ELF-1 (cell line): ENCODE data around the gene ELMO3.
A peak's percentile ranks its signal among the peaks of the same experiment; 100 is the strongest.

Source experiments
- DNase-seq: peaks from one replicate; pipeline ENCODE4 v3.0.0-alpha.2; 2016; ENCODE audit warnings: low read depth, low spot score

ELMO3 gene, protein sequence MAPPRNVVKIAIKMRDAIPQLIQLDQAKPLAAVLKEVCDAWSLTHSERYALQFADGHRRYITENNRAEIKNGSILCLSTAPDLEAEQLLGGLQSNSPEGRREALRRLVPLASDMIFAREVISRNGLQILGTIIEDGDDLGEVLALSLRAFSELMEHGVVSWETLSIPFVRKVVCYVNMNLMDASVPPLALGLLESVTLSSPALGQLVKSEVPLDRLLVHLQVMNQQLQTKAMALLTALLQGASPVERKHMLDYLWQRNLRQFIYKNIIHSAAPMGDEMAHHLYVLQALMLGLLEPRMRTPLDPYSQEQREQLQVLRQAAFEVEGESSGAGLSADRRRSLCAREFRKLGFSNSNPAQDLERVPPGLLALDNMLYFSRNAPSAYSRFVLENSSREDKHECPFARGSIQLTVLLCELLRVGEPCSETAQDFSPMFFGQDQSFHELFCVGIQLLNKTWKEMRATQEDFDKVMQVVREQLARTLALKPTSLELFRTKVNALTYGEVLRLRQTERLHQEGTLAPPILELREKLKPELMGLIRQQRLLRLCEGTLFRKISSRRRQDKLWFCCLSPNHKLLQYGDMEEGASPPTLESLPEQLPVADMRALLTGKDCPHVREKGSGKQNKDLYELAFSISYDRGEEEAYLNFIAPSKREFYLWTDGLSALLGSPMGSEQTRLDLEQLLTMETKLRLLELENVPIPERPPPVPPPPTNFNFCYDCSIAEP

DNA sequence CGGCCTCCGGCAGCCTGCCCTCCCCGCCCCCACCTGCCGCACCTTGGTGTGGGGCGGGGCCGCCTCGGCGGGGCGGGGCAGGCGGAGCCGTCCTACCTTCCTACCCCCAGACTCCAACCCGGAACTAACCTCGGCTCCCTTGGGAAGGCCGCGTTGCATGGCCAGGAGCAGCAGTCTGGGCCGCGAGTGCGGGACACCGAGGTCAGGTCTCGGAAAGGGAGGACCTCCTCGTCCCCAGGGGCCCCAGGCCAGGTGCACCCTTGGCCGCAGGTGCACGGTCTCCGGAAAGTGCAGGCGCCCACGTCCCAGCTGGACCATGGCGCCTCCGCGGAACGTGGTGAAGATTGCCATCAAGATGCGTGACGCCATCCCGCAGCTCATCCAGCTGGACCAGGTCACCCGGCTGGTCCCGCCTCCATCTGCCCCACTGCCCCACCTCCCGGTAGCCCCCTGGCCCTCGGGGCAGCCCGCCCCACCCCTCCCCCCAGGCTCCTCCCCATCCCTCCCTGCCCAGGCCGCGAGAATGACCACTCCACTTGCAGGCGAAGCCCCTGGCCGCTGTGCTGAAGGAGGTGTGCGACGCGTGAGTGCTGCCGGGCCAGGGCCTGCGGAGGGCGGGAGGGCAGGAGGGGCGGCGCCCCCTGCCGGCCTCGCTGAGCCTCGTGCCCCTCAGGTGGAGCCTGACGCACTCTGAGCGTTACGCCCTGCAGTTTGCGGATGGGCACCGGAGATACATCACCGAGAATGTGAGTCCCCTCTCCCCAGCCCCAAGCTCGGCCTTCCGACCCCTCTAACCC is at the start of gene ELMO3:
Gene ELMO3, plus strand, starts transcription at position 121 of the 797 bp plus-strand sequence. Its CDS starts 196 bp downstream, at position 317.
- DNase-seq, result peak; percentile 89

DNA sequence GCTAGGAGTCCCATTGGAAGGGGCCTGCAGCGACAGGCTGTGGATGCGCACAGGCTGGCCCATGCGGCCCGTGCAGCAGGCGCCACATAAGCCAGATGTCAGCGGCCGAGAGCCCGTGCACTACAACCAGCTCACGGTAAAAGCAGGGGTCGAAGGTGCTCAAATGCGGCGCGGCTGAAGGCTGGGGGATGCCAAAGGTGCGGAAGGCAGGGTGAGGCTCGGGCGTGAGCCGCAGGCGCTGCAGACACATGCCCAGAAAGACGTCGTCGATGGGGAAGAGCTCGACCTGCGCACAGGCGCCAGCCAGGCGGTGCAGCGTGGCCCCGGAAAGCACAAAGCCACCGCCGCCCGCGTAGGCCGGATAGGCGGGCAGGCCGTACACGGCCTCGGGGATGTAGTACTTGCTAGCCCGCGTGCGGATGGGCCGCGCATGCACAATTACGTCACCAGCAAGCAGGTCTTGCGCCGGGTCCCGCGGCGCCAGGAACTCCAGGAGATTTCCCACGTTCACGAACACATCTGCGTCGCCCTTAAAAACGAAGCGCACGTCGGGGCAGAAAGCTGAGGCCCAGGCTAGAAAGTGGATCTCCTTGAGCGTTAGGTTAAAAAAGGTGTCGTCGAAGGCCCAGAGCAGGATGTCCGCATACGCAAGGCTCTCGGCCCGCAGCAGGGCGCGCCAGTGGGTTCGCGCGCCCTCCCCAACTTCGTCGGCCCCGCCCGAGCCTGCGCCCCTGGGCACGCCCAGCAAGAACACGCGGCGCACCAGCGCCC is 49.5 kb upstream of the ELMO3 start:
- no peak for DNase-seq

DNA sequence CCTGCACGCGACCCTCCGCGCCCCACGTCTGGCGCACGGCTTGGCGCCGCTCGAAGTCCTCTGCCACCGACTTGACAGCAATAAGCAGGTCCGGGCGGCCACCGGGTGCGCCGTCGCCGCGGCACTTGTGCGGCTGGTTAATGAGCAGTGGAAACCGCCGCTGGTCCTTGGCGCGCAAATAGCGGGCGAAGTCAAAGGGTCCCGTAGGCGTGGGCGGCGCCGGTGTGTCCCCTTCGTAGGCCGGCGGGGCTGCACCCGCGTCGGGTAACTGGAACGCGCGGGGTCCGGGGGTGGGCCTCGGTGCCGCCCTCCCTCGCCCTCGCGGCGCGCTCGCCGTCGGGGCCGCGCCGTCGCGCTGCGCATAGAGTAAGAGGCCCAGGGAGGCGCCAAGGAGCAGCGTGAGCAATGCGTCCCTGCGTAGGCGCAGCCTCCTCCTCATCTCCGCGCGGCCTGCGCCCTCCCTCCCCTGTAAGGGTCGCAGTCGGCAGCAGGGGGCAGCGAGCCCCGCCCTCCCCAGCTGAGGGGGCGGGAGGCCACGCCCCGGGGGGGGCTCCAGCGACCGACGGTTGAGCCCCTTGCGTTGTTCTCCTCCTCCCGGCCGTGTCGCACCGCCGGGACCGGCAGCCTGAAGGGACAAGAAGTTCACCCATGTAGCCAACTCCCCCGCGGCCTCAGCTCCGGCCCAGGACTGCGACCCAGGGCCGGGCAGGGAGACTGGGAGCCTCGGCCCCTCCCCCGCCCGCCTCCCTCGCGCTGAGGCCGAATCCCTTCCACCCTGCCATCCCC is 48.7 kb upstream of the ELMO3 start:
- peak; percentile 83 for DNase-seq

DNA sequence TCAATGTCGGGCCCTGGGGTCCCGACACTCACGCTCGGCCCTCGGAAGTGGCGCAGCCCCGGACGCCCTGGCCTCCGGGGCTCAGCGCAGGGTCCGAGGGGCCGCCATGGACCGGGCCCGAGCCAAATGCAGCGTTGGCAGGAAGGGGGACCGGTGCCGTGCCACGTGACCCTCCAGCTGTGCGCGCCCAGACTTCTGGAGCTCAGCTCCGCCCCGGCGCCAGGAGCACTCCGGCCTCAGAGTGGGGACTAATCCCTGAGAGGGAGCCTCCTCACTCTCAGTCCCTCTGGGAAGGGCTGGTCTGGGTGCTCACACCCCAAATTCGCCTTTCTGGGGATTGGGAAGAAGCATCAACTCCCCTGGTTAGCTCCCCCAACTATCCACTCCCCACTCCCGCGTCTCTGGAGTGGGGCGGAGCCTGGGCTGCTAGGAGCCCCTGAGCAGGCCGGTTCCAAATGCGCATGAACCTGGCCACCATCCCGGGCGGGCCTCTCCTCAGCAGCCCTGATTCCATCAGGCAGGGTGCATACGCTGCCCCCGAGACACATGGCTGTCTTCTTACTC is 48.0 kb upstream of the ELMO3 start, which contains the start of gene B3GNT9:
Gene B3GNT9, minus strand, starts transcription at position 166 of the 564 bp plus-strand sequence. CDS start 513 bp downstream, outside the sequence.
- DNase-seq, result peak; percentile 60

DNA sequence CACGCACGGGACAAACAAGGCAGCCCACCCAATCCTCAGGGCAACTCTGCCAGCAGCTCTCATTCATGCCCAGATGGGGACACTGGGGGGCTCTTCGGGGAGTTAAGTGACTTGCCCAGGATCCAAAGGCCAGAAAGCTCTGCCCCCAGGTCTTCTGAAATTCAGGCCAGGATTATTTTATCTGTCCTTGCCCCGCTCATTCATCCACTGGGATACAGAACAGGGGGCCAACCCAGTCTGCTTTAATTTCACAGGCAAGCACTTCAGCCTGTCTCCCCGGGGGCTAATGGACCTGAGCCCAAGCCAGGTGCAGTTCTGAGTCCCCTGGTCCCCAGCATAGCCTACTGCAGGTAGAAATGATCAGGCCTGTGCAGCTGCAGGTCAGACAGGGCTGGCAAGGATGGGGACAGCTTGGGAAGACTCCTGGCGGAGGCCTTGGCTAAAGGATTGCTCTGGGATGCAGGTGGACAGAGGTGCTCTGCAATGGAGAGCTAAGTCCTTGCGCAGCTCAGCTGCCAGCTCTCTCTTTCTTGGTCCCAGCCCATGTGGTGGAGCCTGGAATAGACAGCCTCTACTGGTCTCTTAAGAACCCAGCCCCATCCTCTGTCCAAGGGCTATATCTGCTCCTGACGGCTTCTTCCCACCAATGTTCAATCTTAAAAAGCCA is 47.4 kb upstream of the ELMO3 start:
- DNase-seq, result peak; percentile 23

DNA sequence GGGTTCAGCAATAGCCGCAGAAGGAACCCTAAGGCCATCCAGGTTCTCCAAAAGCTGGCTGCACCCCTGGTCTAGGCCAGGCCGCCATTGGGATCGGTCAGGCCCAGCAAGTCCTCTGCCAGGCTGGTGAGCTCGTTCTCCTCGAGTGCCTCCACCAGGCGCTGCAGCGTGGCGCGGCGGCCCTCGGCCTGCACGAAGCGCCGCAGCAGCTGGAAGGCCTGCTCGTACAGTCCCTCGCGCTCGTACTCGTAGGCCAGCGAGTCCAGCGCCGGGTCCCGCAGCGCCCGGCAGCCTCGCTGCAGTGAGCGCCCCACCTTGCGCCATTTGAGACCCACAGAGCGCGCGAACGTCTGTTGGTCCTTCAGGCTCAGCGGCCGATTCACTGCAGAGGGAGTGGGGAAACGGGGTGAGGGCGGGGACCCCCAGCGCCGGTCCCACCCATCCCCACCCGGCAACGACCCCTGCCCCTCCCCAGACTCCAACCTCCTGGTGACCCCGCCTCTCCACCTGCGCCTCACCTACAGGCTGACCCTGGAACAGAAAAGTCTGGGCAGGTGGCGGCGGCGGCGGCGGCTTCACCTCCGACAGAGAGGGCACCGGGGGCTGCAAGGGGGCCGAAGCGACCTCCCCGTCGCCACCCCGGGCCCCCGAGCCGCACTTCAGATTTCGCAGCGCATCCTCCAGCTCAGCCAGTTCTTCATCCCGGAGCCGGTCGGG is 44.2 kb upstream of the ELMO3 start:
- DNase-seq, result no peak

DNA sequence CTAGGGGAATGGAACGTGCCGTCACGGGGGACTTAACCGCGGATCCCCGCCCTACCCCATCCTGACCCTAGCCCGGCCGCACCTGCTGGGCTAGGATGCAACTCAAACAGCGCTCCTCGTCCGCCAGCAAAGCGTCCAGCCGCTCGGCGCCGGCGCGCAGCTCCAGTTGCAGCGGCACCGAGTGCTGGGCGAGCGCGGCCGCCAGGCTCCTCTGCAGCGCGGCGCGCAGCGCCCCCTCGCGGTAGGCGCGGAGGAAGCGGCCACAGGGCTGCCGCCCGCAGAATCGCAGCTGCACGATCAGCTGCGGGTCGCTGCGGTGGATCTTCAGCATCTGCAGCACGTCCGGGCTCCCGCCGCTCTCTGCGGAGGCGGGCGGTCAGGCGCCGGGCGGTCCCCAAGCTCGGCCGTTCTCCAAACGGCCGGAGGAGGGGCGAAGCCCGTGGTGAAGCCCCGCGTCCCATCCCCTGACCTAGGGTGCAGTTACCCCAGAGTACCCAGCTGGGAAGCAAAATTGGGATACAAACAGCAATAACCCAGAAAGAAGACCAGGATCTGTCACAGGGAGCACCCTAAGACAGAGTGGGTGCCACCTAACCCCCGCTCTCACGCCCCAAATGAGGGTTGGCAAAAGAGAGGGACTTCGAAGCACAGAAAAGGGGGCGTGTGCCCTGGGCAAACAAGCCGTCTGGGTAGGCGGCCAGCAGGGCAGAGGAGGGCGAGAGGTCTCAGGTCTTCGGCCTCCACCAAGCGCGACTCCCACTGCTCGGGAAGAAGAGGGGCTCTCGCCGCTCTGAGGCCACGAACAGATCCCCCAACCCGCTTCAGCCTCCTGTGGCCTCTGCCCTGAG is 43.4 kb upstream of the ELMO3 start:
- peak; percentile 90 for DNase-seq

DNA sequence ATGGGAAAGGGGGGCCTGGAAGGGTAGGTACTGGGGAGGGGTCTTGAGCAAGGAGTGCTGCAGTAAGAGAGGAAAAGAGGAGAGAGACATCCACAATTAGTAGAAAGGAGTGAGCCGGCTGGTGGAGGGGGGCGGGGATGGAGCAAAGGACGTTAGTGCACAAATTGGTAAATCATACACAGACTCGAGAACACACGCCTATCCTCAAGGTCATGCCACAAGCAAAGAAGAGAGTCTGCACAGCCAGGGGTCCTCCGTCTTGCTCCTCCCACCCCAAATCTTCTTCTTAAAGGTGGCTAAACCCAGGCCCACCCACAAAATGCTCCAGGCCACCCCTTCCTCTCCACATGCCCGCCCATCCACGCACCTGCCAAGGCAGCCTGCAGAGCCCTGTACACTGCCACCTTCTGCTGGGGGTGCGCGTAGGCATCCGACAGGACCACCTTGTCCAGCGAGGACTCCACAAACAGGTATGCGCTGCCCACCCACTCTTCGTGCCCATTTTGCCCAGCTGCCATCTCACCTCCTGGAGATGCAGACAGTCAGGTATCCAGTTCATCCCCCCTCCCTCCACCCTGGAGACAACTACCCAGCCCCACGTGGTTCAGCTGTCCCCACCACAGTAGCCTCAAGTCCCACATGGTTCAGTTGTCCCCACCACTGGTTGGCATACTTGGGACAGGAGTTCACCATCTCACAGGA is 42.6 kb upstream of the ELMO3 start:
- no peak for DNase-seq

DNA sequence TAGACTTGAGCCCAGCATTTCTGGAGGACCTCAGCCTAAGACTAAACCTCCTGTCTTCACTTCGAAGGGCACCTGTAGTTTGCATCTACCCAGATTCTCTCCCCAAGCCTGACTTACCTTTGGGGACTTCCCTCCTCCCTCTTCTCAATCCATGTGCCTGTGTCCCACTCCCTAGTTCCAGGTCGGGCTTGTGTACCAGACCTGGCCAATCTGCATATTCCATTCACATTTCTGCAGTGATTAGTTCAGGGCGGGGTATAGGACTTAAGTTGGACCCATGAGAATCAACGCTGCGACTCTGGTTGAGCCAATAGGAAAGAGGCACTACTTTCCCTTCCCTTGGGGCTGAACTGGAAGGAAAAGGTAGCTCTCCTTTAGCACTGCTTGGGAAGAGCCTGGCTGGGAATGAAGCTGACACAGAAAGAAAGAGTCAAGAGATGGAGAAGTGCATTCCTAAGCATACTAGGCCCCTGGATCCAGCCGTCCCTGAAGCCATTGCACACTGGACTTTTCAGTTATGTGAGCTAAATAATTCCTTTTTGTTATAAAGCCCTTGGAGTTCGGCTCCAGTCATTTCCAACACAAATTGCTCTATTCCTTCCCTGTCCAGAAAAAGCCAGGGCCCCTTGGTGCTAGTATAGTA is 41.7 kb upstream of the ELMO3 start:
- no peak for DNase-seq

DNA sequence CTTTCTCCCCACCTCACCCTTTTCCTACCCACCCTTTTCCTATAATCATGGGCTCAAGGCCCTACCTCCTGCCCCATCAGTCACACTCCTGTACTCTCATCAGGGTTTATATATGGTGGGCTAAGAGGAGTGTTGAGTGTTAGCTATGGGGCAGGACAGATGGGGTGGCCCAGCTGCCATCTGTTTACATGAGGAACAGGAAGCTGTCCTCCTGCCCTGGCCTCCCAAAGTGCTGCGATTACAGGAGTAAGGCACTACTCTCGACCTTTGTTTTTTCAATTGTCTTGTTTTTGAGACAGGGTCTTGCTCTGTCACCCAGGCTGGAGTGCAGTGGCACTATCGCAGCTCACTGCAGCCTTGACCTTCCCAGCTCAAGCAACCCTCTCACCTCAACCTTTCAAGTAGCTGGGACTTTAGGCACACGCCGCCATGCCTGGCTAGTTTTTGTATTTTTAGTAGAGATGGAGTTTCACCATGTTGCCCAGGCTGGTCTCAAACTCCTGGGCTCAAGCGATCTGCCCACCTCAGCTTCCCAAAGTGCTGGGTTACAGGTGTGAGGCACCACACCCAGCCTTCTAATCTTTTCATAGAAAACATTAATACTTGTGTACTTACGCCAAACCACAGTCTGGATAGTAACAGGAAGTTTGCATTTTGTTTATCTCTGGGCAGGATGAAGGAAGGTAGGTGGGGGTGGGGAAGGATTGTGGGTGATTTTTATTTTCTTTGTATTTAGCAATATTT is 40.9 kb upstream of the ELMO3 start:
- DNase-seq, result no peak

DNA sequence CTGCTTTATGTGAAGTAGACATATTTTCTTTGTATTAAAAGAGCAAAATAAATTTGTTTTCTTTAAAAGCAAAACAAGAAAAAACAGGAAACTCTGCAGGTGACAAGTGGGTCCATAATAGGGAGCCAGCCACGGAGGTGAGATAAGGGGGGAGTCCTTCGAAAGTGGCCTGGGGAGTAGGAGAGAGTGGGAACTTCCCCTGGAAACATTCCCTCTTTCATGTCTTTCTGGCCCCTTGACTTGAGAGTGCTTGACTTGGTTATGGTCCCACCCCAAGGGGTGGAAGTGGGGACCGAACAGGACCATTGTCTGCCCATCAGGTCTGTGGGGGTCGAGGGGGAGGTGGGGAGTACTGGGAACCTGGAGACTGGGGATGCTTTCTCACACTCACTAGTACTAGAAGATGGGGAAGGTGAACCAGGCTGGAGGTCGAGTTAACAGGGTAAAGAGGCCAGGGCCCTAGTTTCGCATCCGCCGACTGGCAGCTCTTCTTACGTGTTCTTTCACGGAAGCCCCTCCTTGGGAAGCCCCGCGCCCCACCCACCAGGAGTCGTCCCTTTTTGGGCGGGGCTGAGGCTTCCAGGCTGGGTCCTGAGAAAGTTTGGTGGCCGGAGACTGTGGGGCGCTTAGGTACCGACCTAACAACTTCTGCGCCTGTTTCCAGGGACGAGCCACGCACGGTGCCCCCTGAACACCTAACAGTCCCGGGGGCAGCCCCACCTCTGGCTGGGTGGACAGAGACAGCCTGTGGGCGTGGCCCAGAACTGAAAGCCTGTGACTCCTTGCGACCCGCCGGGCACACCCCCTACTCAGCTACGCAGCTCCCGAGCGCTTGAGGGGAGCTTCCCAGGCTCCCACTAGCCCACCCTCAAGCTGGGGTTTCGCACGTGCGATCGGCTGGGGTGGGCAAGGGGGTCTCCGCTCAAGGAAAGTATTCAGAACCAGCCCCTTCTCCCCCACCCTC is 40.0 kb upstream of the ELMO3 start:
- no peak for DNase-seq

DNA sequence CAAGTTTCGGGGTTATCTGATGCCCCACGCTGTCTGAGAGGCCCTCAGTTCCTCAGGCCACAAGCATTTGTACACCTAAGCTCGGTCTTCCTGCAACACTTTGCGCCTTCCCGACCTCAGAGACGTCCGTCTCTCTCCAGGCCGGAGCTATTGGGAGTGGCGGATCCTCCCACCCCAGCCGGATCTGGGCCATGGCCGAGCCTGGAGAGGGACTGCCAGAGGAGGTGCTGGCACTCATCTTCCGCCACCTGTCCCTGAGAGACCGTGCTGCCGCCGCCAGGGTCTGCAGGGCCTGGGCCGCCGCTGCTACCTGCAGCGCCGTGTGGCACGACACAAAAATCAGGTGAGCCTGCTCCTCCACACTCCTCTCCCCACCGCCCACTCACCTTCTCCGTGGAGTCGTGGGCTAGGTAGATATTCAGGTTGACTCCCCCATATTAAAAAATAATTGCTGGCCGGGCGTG is 37.3 kb upstream of the ELMO3 start:
- DNase-seq, result no peak

DNA sequence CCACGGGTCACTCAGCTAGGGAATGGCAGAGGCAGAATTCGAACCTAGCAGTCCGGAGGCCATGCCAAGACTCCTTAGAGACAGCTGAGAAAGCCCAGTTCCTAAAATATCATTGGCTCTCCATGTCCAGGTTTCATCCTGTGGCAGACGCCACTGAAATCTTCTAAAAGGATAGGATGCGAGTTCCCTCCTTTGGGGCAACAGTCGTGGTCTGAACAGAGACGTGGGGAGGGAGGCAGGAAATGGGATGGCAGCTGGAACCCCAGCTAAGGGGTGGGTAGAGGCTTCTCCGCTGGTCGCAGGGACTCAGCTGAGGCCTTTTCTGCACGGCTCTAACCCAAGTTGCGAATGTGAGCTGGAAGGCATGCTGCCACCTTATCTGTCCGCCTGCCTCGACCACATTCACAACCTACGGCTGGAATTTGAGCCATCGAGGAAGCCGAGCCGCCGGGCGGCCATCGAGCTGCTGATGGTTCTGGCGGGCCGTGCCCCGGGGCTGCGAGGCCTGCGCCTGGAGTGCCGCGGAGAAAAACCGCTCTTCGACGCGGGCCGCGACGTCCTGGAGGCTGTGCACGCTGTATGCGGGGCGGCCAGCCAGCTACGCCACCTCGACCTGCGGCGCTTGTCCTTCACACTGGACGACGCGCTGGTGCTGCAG is 36.3 kb upstream of the ELMO3 start:
- DNase-seq, result peak; percentile 67
